Fibroblast of villous mesenchyme (primary cell): ENCODE data around the gene EIF3A. TPM values are rescaled to one million over a fixed set of nuclear protein-coding genes. Genes with fewer than 3 reads are reported as not detected.

Experiments used
- DNase-seq: peaks from one replicate; pipeline ENCODE4 v3.0.0-alpha.2; 2010; ENCODE audit warnings: low read depth
- H3K4me3 ChIP-seq: 2 replicates; pipeline ENCODE4 v1.5.1; 2011; ENCODE audit warnings: low read depth, mild to moderate bottlenecking, low read length
- small RNA-seq: library from RNA; depleted of rRNA; stranded (forward); fragments of <200 nt; gene quantifications from one replicate; pipeline ENCODE3, GENCODE V24; 2012
- total RNA-seq: library from RNA; depleted of rRNA; stranded (reverse); fragments of >200 nt; gene quantifications from 2 replicates; pipeline ENCODE4 v1.2.3, GENCODE V29; 2012
- TF ChIP-seq, protein P1 (sequence below): IDR thresholded peaks from 2 replicates; pipeline ENCODE4 v1.5.1; 2012; ENCODE audit warnings: low read depth, mild to moderate bottlenecking, low read length; ENCODE audit not compliant: insufficient read depth

The EIF3A gene
- total RNA-seq, 1 donor, result 119 TPM

DNA sequence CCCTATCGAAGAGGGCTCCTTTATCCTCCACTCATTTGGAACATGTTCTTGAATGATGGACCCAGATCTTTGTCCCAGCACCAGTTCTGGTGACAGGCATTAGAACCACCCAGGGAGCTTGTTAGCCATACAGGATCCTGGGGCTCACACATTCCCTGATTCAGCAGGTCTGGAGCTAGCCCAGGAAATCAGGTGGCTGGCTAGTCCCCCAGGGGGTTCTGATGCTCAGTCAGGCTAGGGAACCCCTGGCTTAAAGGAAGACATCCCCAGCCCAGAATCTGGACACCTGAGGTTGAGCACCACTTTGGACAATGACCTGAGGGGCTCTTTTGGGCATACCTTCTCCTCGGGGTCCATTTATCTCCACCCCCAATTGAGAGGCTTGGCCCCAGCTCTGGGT is 88.1 kb downstream of the EIF3A start:
- TF ChIP-seq, protein P1, sequence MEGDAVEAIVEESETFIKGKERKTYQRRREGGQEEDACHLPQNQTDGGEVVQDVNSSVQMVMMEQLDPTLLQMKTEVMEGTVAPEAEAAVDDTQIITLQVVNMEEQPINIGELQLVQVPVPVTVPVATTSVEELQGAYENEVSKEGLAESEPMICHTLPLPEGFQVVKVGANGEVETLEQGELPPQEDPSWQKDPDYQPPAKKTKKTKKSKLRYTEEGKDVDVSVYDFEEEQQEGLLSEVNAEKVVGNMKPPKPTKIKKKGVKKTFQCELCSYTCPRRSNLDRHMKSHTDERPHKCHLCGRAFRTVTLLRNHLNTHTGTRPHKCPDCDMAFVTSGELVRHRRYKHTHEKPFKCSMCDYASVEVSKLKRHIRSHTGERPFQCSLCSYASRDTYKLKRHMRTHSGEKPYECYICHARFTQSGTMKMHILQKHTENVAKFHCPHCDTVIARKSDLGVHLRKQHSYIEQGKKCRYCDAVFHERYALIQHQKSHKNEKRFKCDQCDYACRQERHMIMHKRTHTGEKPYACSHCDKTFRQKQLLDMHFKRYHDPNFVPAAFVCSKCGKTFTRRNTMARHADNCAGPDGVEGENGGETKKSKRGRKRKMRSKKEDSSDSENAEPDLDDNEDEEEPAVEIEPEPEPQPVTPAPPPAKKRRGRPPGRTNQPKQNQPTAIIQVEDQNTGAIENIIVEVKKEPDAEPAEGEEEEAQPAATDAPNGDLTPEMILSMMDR, result no peak
- DNase-seq, result no peak
- H3K4me3 ChIP-seq, result no peak overlapping the region

DNA sequence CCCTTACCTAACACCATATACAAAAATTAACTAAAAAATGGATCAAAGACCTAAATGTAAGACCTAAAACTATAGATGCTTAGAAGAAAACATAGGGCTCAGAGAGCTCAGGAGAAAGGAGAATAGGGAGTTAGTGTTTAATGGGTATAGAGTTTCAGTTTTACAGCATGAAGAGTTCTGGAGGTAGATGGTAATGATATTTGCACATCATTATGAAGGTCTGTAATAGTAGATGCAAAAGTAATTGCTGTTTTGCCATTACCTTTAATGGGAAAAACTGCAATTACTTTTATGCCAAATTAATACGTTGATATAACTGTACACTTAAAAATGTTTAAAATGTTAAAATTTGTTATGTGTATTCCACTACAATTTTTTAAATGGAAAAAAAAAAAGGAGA is 90.3 kb downstream of the EIF3A start:
- DNase-seq, result no peak
- no peak overlapping the region for H3K4me3 ChIP-seq
- TF ChIP-seq, protein P1, result no peak

DNA sequence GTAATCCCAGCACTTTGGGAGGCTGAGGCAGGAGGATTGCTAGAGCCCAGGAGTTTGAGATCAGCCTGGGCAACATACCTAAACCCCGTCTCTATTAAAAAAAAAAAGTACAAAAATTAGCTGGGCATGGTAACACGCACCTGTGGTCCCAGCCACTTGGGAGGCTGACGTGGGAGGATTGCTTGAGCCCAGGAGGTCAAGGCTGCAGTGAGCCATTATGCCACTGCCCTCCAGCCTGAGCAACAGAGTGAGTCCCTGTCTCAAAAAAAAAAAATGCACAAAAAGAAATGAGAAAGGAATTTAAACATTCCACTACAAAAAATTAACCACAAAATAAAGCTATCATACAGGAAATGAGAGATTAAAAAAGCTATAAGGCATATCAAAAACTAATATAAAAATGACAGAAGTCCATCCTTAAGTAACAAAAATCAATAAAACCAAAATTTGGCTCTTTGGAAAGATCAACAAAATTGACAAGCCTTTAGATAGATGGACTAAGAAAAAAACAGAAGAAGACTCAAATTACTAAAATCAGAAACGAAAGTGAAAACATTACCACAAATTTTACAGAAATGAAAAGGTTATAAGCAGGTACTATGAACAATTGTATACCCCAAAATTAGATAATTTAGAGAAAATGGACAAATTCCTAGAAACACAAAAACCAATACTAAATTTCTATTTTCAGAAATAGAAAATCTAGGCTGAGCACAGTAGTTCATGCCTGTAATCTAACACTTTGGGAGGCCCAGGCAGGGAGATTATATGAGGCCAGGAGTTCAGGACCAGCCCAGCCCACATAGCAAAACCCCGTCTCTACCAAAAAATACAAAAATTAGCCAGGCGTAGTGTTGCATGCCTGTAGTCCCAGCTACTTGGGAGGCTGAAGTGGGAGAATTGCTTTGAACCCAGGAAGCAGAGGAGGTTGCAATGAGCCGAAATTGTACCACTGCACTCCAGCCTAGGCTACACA is 93.5 kb downstream of the EIF3A start:
- no peak overlapping the region for H3K4me3 ChIP-seq
- TF ChIP-seq, protein P1, result no peak
- DNase-seq, result no peak

DNA sequence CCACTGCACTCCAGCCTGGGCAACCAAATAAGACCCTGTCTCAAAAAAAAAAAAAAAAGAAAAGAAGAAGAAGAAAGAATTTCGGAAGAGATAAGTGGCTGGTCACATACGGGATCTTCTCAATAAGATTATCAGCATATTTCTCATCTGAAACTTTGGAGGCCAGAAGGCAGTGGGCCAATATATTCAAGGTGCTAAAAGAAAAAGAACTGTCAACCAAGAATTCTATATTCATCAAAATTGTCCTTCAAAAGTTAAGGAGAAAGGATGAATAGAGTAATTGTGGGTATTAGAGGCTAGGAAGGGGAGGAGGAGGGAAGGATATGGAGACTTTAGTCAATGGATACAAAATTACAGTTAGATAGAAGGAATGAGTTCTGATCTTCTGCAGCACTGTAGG is 95.0 kb downstream of the EIF3A start:
- DNase-seq, result no peak
- H3K4me3 ChIP-seq, result no peak overlapping the region
- TF ChIP-seq, protein P1, result no peak

Small RNA genes within 50 kb of the gene (small RNA-seq; reads per million reads assigned to genes)
- gene AL355598.1 (not detected), gene RF00413 (not detected), gene SNORA19 (0.38 reads per million)

Other genes with a start within 250 kb of the EIF3A start
- gene NANOS1, start 51.1 kb downstream of the EIF3A start, total RNA-seq, result 1.9 and 6.0 TPM in 2 replicates
- gene DENND10, start 23.3 kb upstream of the EIF3A start, total RNA-seq, result 71.2 and 94.6 TPM in 2 replicates
- 11.3 and 13.0 TPM in 2 replicates for gene SFXN4, start 84.9 kb upstream of the EIF3A start, total RNA-seq
- gene PRDX3, start 98.0 kb upstream of the EIF3A start, total RNA-seq, result 120 and 222 TPM in 2 replicates
- 15.5 and 16.0 TPM in 2 replicates for gene GRK5, start 126.8 kb upstream of the EIF3A start, total RNA-seq